GM06990 (cell line): ENCODE measurements around the gene C16orf96.

ENCODE experiments used
- DNase-seq: peaks from one replicate; pipeline ENCODE4 v3.0.0-alpha.2; 2011; ENCODE audit not compliant: insufficient read length; ENCODE audit errors: extremely low read depth
- H3K27me3 ChIP-seq: replicated peaks from 2 replicates; pipeline ENCODE4 v1.6.0; 2011; ENCODE audit warnings: low read length; ENCODE audit not compliant: control insufficient read depth, insufficient read depth
- H3K36me3 ChIP-seq: 2 replicates; pipeline ENCODE4 v1.5.1; 2011; ENCODE audit warnings: low read length; ENCODE audit not compliant: control insufficient read depth, insufficient read depth
- H3K4me3 ChIP-seq: replicated peaks from 2 replicates; pipeline ENCODE4 v1.5.1; 2011; ENCODE audit warnings: low read depth, mild to moderate bottlenecking, control low read depth, low read length
- TF ChIP-seq, protein P1 (sequence below): IDR thresholded peaks from 2 replicates; pipeline ENCODE4 v1.5.1; 2011; ENCODE audit warnings: low read length, control low read depth, mild to moderate bottlenecking, inconsistent platforms; ENCODE audit not compliant: insufficient read depth, poor library complexity, severe bottlenecking

Gene C16orf96

DNA sequence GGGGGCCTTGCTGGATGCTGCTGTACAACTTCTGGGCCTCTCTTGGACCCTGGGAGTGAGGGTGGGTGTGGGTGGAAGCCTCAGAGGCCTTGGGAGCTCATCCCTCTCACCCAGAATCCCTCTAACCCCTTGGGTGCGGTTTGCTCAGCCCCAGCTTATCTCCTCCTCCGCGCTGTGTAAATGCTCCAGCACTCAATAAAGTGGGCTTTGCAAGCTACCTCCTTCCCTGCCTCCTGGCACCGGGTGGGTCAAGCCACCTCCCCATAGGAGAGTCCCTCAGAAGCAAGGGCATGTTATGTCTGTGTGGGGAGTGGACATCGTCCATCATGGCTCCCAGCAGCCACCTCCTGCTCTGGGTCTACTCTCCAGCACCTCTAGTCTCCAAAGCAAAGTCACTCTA is 46.0 kb upstream of the C16orf96 start:
- TF ChIP-seq, protein P1, sequence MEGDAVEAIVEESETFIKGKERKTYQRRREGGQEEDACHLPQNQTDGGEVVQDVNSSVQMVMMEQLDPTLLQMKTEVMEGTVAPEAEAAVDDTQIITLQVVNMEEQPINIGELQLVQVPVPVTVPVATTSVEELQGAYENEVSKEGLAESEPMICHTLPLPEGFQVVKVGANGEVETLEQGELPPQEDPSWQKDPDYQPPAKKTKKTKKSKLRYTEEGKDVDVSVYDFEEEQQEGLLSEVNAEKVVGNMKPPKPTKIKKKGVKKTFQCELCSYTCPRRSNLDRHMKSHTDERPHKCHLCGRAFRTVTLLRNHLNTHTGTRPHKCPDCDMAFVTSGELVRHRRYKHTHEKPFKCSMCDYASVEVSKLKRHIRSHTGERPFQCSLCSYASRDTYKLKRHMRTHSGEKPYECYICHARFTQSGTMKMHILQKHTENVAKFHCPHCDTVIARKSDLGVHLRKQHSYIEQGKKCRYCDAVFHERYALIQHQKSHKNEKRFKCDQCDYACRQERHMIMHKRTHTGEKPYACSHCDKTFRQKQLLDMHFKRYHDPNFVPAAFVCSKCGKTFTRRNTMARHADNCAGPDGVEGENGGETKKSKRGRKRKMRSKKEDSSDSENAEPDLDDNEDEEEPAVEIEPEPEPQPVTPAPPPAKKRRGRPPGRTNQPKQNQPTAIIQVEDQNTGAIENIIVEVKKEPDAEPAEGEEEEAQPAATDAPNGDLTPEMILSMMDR = no peak
- Histone ChIP-seq H3K36me3 (peaks cover 42% of the 10 kb centered on the region), H3K27me3 (no peaks in the 10 kb centered on the region), H3K4me3 (no peak overlapping the region)
- DNase-seq = no peak

DNA sequence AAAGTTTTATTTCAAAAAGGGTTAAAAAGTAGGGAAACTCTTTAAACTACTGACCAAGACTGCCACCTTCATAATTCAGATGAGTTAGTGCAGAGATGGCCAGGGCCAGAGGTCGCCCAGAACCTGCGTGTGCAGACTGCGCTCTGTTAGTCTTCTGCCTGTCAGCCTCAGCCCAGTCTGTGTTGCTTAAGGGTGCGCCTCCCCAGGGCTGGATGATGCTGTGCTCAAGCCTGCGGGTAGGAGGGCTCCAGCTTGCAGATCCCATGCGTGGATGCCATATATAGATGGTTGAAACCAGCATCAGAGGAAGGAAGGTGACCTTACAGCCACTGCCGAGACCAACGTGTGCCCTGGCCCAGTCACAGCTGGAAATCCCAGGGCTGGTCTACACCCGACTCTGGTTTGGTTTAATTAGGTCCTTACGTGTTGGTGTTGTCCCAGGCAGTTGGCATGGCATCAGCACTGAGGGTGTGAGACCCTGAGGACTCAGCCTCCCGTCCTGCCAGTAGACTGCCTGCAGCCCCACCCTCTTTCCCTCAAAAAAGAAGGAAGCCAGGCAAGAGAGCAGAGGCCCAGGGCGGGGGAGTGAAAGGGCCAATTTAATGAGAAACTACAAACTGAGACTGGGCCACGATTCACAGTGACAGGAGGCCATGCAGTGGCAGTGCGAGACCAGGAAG is 45.3 kb upstream of the C16orf96 start:
- no peaks in the 10 kb centered on the region for H3K27me3 ChIP-seq
- no peak overlapping the region for H3K4me3 ChIP-seq
- TF ChIP-seq, protein P1 = no peak
- no peak for DNase-seq
- H3K36me3 ChIP-seq = peaks cover 42% of the 10 kb centered on the region

DNA sequence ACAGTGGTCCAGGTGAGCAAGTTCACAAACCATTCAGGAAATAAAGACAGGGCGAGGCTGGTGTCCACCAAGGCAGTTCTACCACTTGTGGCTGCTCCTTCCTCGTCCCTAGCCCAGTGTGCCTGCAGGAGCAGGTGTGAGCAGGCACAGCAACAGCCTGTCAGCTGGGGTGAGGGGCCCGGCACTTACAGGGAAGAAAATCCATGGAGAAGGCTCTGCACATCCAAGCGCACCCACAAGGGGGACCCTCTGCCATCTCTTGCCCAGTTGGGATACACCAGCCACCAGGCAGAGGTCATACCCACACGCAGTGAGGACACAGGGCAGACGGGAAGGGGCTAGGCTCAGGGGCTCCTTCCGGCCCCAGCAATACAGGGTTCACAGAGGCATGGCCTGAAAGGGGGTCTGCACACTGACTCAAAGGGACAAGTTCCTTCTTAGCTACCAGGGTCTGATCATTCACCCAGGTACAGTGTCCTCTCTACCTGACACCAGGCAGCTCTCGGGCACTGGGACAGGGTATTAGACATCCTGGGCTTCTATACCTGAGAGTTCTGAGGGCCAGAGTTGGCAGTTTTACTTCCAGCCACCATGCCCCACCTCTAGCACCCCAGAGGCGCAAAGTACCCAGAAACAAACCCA is 44.6 kb upstream of the C16orf96 start:
- no peak for DNase-seq
- H3K36me3 ChIP-seq = peaks cover 41% of the 10 kb centered on the region
- H3K27me3 ChIP-seq = no peaks in the 10 kb centered on the region
- no peak overlapping the region for H3K4me3 ChIP-seq
- TF ChIP-seq, protein P1 = no peak

DNA sequence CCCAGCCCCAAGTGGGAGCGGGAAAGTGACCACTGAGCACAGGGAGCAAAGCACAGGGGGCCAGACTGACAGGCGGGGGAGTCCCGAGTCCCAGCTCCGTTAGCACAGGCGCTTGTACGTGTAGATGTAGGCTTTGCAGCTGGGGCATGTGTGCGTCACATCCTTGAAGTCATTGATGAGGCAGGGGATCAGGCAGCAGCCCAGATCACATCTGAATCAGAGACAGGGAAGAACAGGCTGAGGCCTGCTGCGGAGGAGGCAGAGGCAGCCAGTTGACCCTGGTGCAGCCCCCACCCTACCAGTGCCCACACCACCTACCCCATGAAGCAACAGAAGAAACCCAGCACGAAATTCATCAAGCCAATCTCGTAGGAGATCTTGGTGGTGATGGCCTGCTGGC is 43.7 kb upstream of the C16orf96 start:
- Histone ChIP-seq H3K36me3 (peaks cover 37% of the 10 kb centered on the region), H3K4me3 (no peak overlapping the region), H3K27me3 (no peaks in the 10 kb centered on the region)
- TF ChIP-seq, protein P1 = no peak
- no peak for DNase-seq

DNA sequence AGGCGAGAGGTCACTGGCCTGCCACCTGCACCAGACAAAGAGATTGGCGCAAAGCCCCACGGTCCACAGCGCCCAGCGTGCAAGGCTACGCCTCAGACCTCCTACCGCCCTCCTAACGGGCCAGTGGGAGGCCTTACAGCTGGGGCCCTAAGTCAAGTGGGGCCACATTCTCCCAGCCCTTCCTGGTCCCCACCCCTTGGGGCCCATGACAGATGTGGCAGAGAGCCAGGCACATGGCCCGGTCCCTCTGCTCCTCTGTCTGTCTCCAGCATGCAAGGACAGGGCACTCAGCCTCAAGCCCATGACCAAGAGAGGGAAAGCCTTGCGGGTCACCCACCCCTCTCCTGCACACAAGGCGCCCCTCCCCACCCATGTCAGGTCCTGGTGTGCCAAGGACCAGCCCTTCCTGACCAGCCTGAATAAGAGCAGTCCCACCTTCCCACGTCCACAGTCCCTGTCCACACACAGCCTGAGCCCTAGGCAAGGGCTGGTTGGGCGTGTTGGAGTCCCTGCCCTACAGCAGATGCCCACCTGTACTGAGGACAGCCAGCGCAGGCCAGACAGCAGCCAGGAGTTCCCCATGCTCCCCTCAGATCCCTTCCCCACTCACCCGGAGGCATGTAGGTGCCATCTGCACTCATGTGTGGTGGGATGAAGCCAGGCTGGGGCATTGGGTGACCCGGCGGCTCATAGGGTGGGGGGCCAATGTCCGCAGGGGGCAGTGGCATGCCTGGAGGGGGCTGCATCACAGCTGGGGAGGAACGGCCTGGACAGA is 42.9 kb upstream of the C16orf96 start:
- Histone ChIP-seq H3K4me3 (no peak overlapping the region), H3K36me3 (peaks cover 29% of the 10 kb centered on the region), H3K27me3 (no peaks in the 10 kb centered on the region)
- TF ChIP-seq, protein P1 = no peak
- no peak for DNase-seq
